C4-2B (cell line): Measurements from ENCODE around the gene PNPLA7.

Experiments
- CTCF ChIP-seq: fragments of 450-650 bp; conservative IDR thresholded peaks from 2 replicates; pipeline ENCODE4 v1.5.1; 2017; ENCODE audit warnings: mild to moderate bottlenecking
- ZFX ChIP-seq: fragments of 450-650 bp; IDR thresholded peaks from 2 replicates; pipeline ENCODE4 v1.6.1; 2017

GRCh38 chr9:137492464-137493363 is 57.5 kb downstream of the PNPLA7 start:
- TF ChIP-seq CTCF (no peak), ZFX (no peak)
